T-helper 1 cell treated with Interleukin-12 subunit alpha and Interleukin-12 subunit beta and Interleukin-4 antibody, amounts not matched to agents 30 μg/mL and 1 μg/mL, for 36 hours (primary cell): ENCODE measurements around the gene FBXO17.

Experiments
- H3K27ac Mint-ChIP-seq: one replicate; pipeline ENCODE4 v1.8.0; 2021; ENCODE audit warnings: mild to moderate bottlenecking, mixed read lengths
- H3K27me3 Mint-ChIP-seq: one replicate; pipeline ENCODE4 v1.8.0; 2021; ENCODE audit warnings: low read depth, mixed read lengths
- H3K36me3 Mint-ChIP-seq: one replicate; pipeline ENCODE4 v1.8.0; 2021; ENCODE audit warnings: low read depth, mixed read lengths
- H3K4me1 Mint-ChIP-seq: one replicate; pipeline ENCODE4 v1.8.0; 2021; ENCODE audit warnings: low read depth, mixed read lengths
- H3K4me3 Mint-ChIP-seq: one replicate; pipeline ENCODE4 v1.8.0; 2021; ENCODE audit warnings: mild to moderate bottlenecking, moderate library complexity, mixed read lengths
- H3K9me3 Mint-ChIP-seq: one replicate; pipeline ENCODE4 v1.8.0; 2021; ENCODE audit warnings: mixed read lengths

Gene FBXO17

GRCh38 chr19:38920602-38921419 is 54.7 kb downstream of the FBXO17 start:
- Mint-ChIP-seq H3K4me1 (no peaks in the 10 kb centered on the region), H3K27ac (no peak overlapping the region), H3K27me3 (no peaks in the 10 kb centered on the region), H3K36me3 (no peaks in the 10 kb centered on the region), H3K9me3 (no peaks in the 10 kb centered on the region), H3K4me3 (no peak overlapping the region)

GRCh38 chr19:38919837-38920601 is 55.5 kb downstream of the FBXO17 start:
- Mint-ChIP-seq H3K27ac (no peak overlapping the region), H3K9me3 (no peaks in the 10 kb centered on the region), H3K4me1 (no peaks in the 10 kb centered on the region), H3K4me3 (no peak overlapping the region), H3K27me3 (no peaks in the 10 kb centered on the region), H3K36me3 (no peaks in the 10 kb centered on the region)

GRCh38 chr19:38918526-38918925 is 57.0 kb downstream of the FBXO17 start:
- Mint-ChIP-seq H3K9me3 (no peaks in the 10 kb centered on the region), H3K27ac (no peak overlapping the region), H3K4me3 (no peak overlapping the region), H3K36me3 (peaks cover 4% of the 10 kb centered on the region), H3K27me3 (no peaks in the 10 kb centered on the region), H3K4me1 (no peaks in the 10 kb centered on the region)

GRCh38 chr19:38917921-38918491 is 57.5 kb downstream of the FBXO17 start:
- peaks cover 2% of the 10 kb centered on the region for H3K4me1 Mint-ChIP-seq
- H3K36me3 Mint-ChIP-seq: peaks cover 4% of the 10 kb centered on the region
- H3K27ac Mint-ChIP-seq: no peak overlapping the region

GRCh38 chr19:38917516-38917915 is 58.0 kb downstream of the FBXO17 start:
- Mint-ChIP-seq H3K4me1 (peaks cover 7% of the 10 kb centered on the region), H3K36me3 (peaks cover 4% of the 10 kb centered on the region), H3K27me3 (no peaks in the 10 kb centered on the region), H3K9me3 (no peaks in the 10 kb centered on the region), H3K4me3 (no peak overlapping the region), H3K27ac (no peak overlapping the region)

More at GRCh38 chr19:38917921-38918491, 57.5 kb downstream of the FBXO17 start:
- H3K27me3 Mint-ChIP-seq: no peaks in the 10 kb centered on the region
- no peak overlapping the region for H3K4me3 Mint-ChIP-seq
- H3K9me3 Mint-ChIP-seq: no peaks in the 10 kb centered on the region

- no peaks in the 10 kb centered on the region for H3K9me3 Mint-ChIP-seq
- no peak overlapping the region for H3K27ac Mint-ChIP-seq
- peaks cover 6% of the 10 kb centered on the region for H3K36me3 Mint-ChIP-seq
- no peaks in the 10 kb centered on the region for H3K27me3 Mint-ChIP-seq
- H3K4me3 Mint-ChIP-seq: no peak overlapping the region
- H3K4me1 Mint-ChIP-seq: peaks cover 7% of the 10 kb centered on the region
Observed at GRCh38 chr19:38915329-38916321, 59.9 kb downstream of the FBXO17 start.

- Mint-ChIP-seq H3K9me3 (no peaks in the 10 kb centered on the region), H3K4me3 (no peak overlapping the region), H3K4me1 (peaks cover 7% of the 10 kb centered on the region), H3K27me3 (no peaks in the 10 kb centered on the region), H3K36me3 (peaks cover 10% of the 10 kb centered on the region), H3K27ac (no peak overlapping the region)
Observed at GRCh38 chr19:38913958-38914357, 61.6 kb downstream of the FBXO17 start.

- Mint-ChIP-seq H3K4me1 (peaks cover 10% of the 10 kb centered on the region), H3K36me3 (peaks cover 15% of the 10 kb centered on the region), H3K9me3 (no peaks in the 10 kb centered on the region), H3K4me3 (no peak overlapping the region), H3K27me3 (no peaks in the 10 kb centered on the region), H3K27ac (no peak overlapping the region)
Observed at GRCh38 chr19:38912600-38913514, 62.7 kb downstream of the FBXO17 start.

GRCh38 chr19:38911388-38912001 is 64.0 kb downstream of the FBXO17 start:
- no peaks in the 10 kb centered on the region for H3K27me3 Mint-ChIP-seq
- no peak overlapping the region for H3K27ac Mint-ChIP-seq
- H3K9me3 Mint-ChIP-seq: no peaks in the 10 kb centered on the region
- H3K4me3 Mint-ChIP-seq: no peak overlapping the region
- peaks cover 23% of the 10 kb centered on the region for H3K36me3 Mint-ChIP-seq
- H3K4me1 Mint-ChIP-seq: peaks cover 10% of the 10 kb centered on the region

- peaks cover 26% of the 10 kb centered on the region for H3K36me3 Mint-ChIP-seq
- H3K4me3 Mint-ChIP-seq: no peak overlapping the region
- H3K9me3 Mint-ChIP-seq: no peaks in the 10 kb centered on the region
- H3K4me1 Mint-ChIP-seq: peaks cover 10% of the 10 kb centered on the region
- no peaks in the 10 kb centered on the region for H3K27me3 Mint-ChIP-seq
- no peak overlapping the region for H3K27ac Mint-ChIP-seq
Observed at GRCh38 chr19:38910488-38910887, 65.1 kb downstream of the FBXO17 start.

GRCh38 chr19:38908911-38909310 is 66.6 kb downstream of the FBXO17 start:
- no peak overlapping the region for H3K4me3 Mint-ChIP-seq
- peaks cover 37% of the 10 kb centered on the region for H3K36me3 Mint-ChIP-seq
- H3K4me1 Mint-ChIP-seq: peaks cover 14% of the 10 kb centered on the region
- no peak overlapping the region for H3K27ac Mint-ChIP-seq
- H3K9me3 Mint-ChIP-seq: no peaks in the 10 kb centered on the region
- no peaks in the 10 kb centered on the region for H3K27me3 Mint-ChIP-seq

- Mint-ChIP-seq H3K4me3 (no peak overlapping the region), H3K27me3 (no peaks in the 10 kb centered on the region), H3K9me3 (no peaks in the 10 kb centered on the region), H3K36me3 (peaks cover 37% of the 10 kb centered on the region), H3K27ac (no peak overlapping the region), H3K4me1 (peaks cover 13% of the 10 kb centered on the region)
Observed at GRCh38 chr19:38907670-38908069, 67.9 kb downstream of the FBXO17 start.

GRCh38 chr19:38907227-38907626 is 68.3 kb downstream of the FBXO17 start:
- no peaks in the 10 kb centered on the region for H3K9me3 Mint-ChIP-seq
- H3K27ac Mint-ChIP-seq: no peak overlapping the region
- no peak overlapping the region for H3K4me3 Mint-ChIP-seq
- peaks cover 37% of the 10 kb centered on the region for H3K36me3 Mint-ChIP-seq
- H3K4me1 Mint-ChIP-seq: peaks cover 12% of the 10 kb centered on the region
- H3K27me3 Mint-ChIP-seq: no peaks in the 10 kb centered on the region
